Peyer's patch (tissue), 4 donors: ENCODE results near the gene MYDGF.

Experiments
- POLR2A ChIP-seq, 2 donors: fragments of 450-650 bp; IDR thresholded peaks; one replicate each; pipeline ENCODE4 v1.5.1; 2017; ENCODE audit warnings: antibody characterized with exemption in 2 of 2, mild to moderate bottlenecking in 2 of 2, moderate library complexity in 2 of 2
- TF ChIP-seq, protein P1 (sequence below), 6 experiments: fragments of 450-650 bp in 4 of 6; fragments of 200-600 bp in 2 of 6; sonication (generic) in 1 of 6; IDR thresholded peaks; one replicate each; pipeline ENCODE4 v1.5.1; 2017 to 2019; ENCODE audit warnings: antibody characterized with exemption in 6 of 6, mild to moderate bottlenecking in 3 of 6, moderate library complexity in 1 of 6

DNA sequence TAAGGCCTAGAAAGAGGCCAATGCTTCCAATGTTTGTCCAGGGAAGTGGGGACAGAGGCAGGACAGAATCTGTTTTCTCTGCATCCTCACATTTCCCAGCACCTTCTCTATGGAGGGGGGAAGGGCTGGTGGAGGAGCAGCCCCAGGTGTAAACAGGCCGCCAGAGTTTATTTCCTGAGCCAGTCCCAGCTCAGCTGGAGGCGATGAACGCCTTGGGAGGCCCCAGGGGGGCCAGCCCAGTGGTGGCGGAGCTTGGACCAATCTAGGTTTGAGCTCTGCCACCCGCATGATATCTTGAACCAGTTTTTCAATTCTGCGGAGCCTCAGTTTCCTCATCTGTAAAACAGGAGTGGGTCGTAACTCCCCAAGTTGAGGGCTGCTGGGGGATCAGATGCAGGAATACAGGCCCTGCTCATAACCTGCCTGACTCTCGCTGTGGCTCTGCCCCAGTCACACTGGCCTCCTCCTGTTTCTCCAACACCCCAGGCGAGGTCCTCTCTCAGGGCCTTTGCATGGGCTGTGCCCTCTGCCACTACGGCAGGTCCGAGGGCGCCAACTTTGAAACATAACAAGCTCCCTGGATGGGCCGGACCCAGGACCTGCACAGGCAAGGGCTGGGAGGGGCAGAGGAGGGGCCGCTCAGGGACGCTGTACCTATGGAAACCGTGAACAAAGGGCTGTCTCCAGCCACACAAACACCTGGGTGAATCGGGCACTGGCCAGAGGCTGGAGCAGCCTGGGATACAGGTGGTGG, 29.7 kb downstream of the MYDGF start:
- TF ChIP-seq, protein P1, sequence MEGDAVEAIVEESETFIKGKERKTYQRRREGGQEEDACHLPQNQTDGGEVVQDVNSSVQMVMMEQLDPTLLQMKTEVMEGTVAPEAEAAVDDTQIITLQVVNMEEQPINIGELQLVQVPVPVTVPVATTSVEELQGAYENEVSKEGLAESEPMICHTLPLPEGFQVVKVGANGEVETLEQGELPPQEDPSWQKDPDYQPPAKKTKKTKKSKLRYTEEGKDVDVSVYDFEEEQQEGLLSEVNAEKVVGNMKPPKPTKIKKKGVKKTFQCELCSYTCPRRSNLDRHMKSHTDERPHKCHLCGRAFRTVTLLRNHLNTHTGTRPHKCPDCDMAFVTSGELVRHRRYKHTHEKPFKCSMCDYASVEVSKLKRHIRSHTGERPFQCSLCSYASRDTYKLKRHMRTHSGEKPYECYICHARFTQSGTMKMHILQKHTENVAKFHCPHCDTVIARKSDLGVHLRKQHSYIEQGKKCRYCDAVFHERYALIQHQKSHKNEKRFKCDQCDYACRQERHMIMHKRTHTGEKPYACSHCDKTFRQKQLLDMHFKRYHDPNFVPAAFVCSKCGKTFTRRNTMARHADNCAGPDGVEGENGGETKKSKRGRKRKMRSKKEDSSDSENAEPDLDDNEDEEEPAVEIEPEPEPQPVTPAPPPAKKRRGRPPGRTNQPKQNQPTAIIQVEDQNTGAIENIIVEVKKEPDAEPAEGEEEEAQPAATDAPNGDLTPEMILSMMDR (IDR thresholded peaks at IDR 0.05), result no peak
- TF ChIP-seq POLR2A (IDR thresholded peaks at IDR 0.05), result no peak
